Spinal cord (tissue), 10 donors: Measurements from ENCODE around the gene PRUNE2. TPM values are rescaled to one million over a fixed set of nuclear protein-coding genes. Genes with fewer than 3 reads are reported as not detected.
A peak's percentile ranks its signal among the peaks of the same experiment; 100 is the strongest.
"Not testable (repeated sequence)": the region's sequence is repeated elsewhere in the genome, so short reads cannot be mapped to it uniquely, and the experiment has no call there.

Experiments used
- DNase-seq, 6 donors: peaks; one replicate each; pipeline versions ENCODE4 v3.0.0 to v3.0.0-alpha.2; 2013 to 2015; ENCODE audit warnings: low spot score in 6 of 6, low read depth in 4 of 6
- H3K27ac ChIP-seq: one replicate; pipeline ENCODE4 v1.5.1; 2013; ENCODE audit warnings: low read depth, low read length, control low read depth
- H3K27me3 ChIP-seq: one replicate; pipeline ENCODE4 v1.6.1; 2013; ENCODE audit warnings: low read length; ENCODE audit not compliant: control insufficient read depth, insufficient read depth
- H3K36me3 ChIP-seq: one replicate; pipeline ENCODE4 v1.6.1; 2013; ENCODE audit warnings: low read length; ENCODE audit not compliant: control insufficient read depth, insufficient read depth
- H3K4me1 ChIP-seq: one replicate; pipeline ENCODE4 v1.6.1; 2013; ENCODE audit warnings: low read length; ENCODE audit not compliant: control insufficient read depth, insufficient read depth
- H3K4me3 ChIP-seq: one replicate; pipeline ENCODE4 v1.5.1; 2013; ENCODE audit warnings: low read depth, low read length, control low read depth
- H3K9me3 ChIP-seq: one replicate; pipeline ENCODE4 v1.6.1; 2013; ENCODE audit warnings: low read length; ENCODE audit not compliant: control insufficient read depth, insufficient read depth
- WGBS: methylation state at CpG from one replicate; pipeline ENCODE4 v1.1.5; 2013; ENCODE audit warnings: missing lambda C conversion rate; ENCODE audit not compliant: insufficient coverage; 5-methylcytosine and 5-hydroxymethylcytosine counted together
- long read RNA-seq, 4 donors: transcript quantifications; one replicate each; lab custom pipeline, GENCODE V29; 2026
- polyA plus RNA-seq, 2 donors: library from polyadenylated mRNA; unstranded; fragments of 120-200 nt; gene quantifications; one replicate each; pipeline ENCODE4 v1.2.1, GENCODE V29; 2013; ENCODE audit not compliant: insufficient read length in 2 of 2
- total RNA-seq, 2 donors: library from RNA; depleted of rRNA in 1 of 2; stranded (reverse); fragments of 120-200 nt in 1 of 2; fragments of >200 nt in 1 of 2; gene quantifications; one replicate each; pipeline versions ENCODE4 v1.2.3 to v1.2.4, GENCODE V29; 2013 to 2014
- donor health status: healthy.

The PRUNE2 gene
- total RNA-seq (100 to 1,000 TPM in 1 of 2 donors, 10 to 100 TPM in 1; 19.7 to 166 TPM), polyA plus RNA-seq (10 to 100 TPM; 49.3 to 52.0 TPM)
- long read RNA-seq, donor 1, full-length matches to known transcripts, result 2 of 2 reads
- long read RNA-seq, donor 1, partial matches to known transcripts, result 0 of 2 reads
- long read RNA-seq, donor 1, other reads (novel, unspliced or antisense), result 0 of 2 reads
- long read RNA-seq, donor 2, partial matches to known transcripts, result 0 of 1 reads
- long read RNA-seq, donor 2, other reads (novel, unspliced or antisense), result 0 of 1 reads
- long read RNA-seq, donor 3, full-length matches to known transcripts, result 1 of 1 reads
- long read RNA-seq, donor 3, partial matches to known transcripts, result 0 of 1 reads
- long read RNA-seq, donor 3, other reads (novel, unspliced or antisense), result 0 of 1 reads
- long read RNA-seq, donor 4, result 0 reads

GRCh38 chr9:76905791-76906646, at the start of gene PRUNE2:
PRUNE2 (minus strand) TSS chr9:76906114; CDS start chr9:76905963, 151 bp downstream.
- peak in 4 of 6 donors; percentile 41 to 87 (median 72) for DNase-seq
- H3K27ac ChIP-seq, result no peak within 1 kb of the TSS
- no peaks in the 10 kb centered on the region for H3K36me3 ChIP-seq
- H3K27me3 ChIP-seq, result peaks cover 3% of the 10 kb centered on the region
- no peaks in the 10 kb centered on the region for H3K9me3 ChIP-seq
- H3K4me3 ChIP-seq, result peak within 1 kb of the TSS; percentile 63
- WGBS, result under 1% methylated on average over 76 of the region's 79 CpGs
- H3K4me1 ChIP-seq, result peaks cover 11% of the 10 kb centered on the region

- H3K27ac ChIP-seq, H3K4me1 ChIP-seq, H3K4me3 ChIP-seq, H3K27me3 ChIP-seq, H3K36me3 ChIP-seq, H3K9me3 ChIP-seq, DNase-seq: not testable (repeated sequence)
- 93% methylated on average over 19 of the region's 23 CpGs for WGBS
Observed at GRCh38 chr9:76955406-76955805, 49.5 kb upstream of the PRUNE2 start.

DNA sequence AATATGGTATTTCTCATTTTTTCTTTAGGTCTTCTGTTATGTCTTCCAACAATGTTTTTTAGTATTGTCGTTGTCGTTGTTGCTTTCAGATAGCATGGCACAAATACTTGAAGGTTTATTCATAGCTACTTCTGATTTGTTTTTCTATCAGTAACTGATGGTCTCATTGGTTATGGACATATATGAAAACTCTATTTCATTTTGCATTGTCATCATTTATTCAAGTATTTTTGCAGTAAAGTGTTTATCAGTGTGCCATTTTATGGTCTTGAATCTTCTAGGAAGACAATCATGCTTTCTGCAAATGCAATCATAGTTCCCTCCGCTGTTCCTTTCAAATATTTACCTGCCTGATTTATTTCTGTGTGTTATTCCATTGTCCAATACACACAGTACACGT, 44.0 kb upstream of the PRUNE2 start:
- Histone ChIP-seq H3K4me3 (no peak overlapping the region), H3K9me3 (no peaks in the 10 kb centered on the region), H3K27me3 (no peaks in the 10 kb centered on the region), H3K36me3 (no peaks in the 10 kb centered on the region), H3K4me1 (no peaks in the 10 kb centered on the region), H3K27ac (no peak overlapping the region)
- DNase-seq, result no peak
- WGBS, result 77% methylated on average over 2 of the region's 4 CpGs

- Histone ChIP-seq H3K27me3 (no peaks in the 10 kb centered on the region), H3K36me3 (no peaks in the 10 kb centered on the region), H3K27ac (no peak overlapping the region), H3K4me1 (no peaks in the 10 kb centered on the region), H3K4me3 (no peak overlapping the region), H3K9me3 (no peaks in the 10 kb centered on the region)
- no peak for DNase-seq
- 95% methylated on average over 2 of the region's 2 CpGs for WGBS
Observed at GRCh38 chr9:76944011-76944410, 38.1 kb upstream of the PRUNE2 start.

DNA sequence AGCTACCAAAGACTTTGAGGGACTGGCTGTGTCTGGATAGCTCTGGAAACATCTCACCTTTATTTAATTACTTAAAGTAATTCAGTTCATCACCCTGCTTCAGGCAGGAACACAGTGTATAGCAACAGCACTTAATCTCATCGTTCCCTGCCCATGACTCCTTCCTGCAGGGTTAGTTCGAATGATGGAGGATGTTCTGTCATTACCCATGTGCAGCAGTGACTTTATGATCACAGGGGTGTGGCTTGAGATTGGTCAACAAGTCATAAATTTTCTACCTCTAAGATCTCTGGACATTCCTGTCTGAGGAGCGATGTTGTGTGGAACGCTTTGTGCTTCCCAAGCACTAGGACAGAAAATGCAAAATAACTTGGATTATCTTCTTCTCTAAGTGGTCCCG, 37.1 kb upstream of the PRUNE2 start:
- WGBS, result 95% methylated on average over 4 of the region's 5 CpGs
- no peak for DNase-seq
- H3K4me1 ChIP-seq, result no peaks in the 10 kb centered on the region
- H3K27ac ChIP-seq, result no peak overlapping the region
- H3K27me3 ChIP-seq, result no peaks in the 10 kb centered on the region
- H3K36me3 ChIP-seq, result no peaks in the 10 kb centered on the region
- H3K4me3 ChIP-seq, result no peak overlapping the region
- H3K9me3 ChIP-seq, result no peaks in the 10 kb centered on the region

GRCh38 chr9:76932757-76933156, 26.8 kb upstream of the PRUNE2 start:
- Histone ChIP-seq H3K4me1 (no peaks in the 10 kb centered on the region), H3K27ac (no peak overlapping the region), H3K27me3 (no peaks in the 10 kb centered on the region), H3K36me3 (no peaks in the 10 kb centered on the region), H3K4me3 (no peak overlapping the region), H3K9me3 (no peaks in the 10 kb centered on the region)
- no CpG with 5 or more reads among the region's 2 CpGs for WGBS
- DNase-seq, result no peak

DNA sequence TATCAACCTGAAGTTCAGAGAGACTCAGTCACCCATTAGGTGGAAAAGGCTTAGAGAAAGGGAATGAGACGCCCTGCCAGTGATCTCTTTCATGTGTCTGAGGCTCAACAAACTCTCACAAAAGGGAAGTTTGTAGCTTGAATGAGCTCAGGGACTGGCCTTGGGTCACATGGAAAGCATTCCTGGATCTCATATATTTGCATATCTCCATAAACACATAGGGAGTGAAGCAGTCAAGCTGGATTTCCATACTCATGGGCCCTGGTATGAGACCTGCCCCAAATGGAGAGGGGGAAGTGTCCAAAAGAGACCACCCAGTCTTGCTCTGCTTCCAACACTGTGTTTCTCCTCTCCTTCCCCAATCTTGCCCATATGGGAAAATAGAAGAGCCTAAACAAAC, 26.4 kb upstream of the PRUNE2 start:
- no peaks in the 10 kb centered on the region for H3K9me3 ChIP-seq
- H3K27me3 ChIP-seq, result no peaks in the 10 kb centered on the region
- H3K4me1 ChIP-seq, result no peaks in the 10 kb centered on the region
- no peak overlapping the region for H3K4me3 ChIP-seq
- H3K27ac ChIP-seq, result no peak overlapping the region
- 80% methylated on average over 1 of the region's 1 CpG for WGBS
- no peaks in the 10 kb centered on the region for H3K36me3 ChIP-seq
- DNase-seq, result no peak

GRCh38 chr9:76927540-76928240, 21.8 kb upstream of the PRUNE2 start:
- Histone ChIP-seq H3K4me3 (no peak overlapping the region), H3K27ac (no peak overlapping the region), H3K4me1 (no peaks in the 10 kb centered on the region), H3K27me3 (no peaks in the 10 kb centered on the region), H3K9me3 (no peaks in the 10 kb centered on the region), H3K36me3 (no peaks in the 10 kb centered on the region)
- WGBS, result no CpG with 5 or more reads among the region's 5 CpGs
- no peak for DNase-seq

GRCh38 chr9:76926846-76927245, 20.9 kb upstream of the PRUNE2 start:
- DNase-seq, result no peak
- 100% methylated on average over 2 of the region's 6 CpGs for WGBS

More at GRCh38 chr9:76926846-76927245, 20.9 kb upstream of the PRUNE2 start:
- no peaks in the 10 kb centered on the region for H3K36me3 ChIP-seq
- H3K27ac ChIP-seq, result no peak overlapping the region
- H3K27me3 ChIP-seq, result no peaks in the 10 kb centered on the region
- no peaks in the 10 kb centered on the region for H3K4me1 ChIP-seq
- no peak overlapping the region for H3K4me3 ChIP-seq
- no peaks in the 10 kb centered on the region for H3K9me3 ChIP-seq
